GM19328 (cell line): ENCODE data around the gene CYB5R2.

Source experiments
- ATAC-seq: cut with Tn5 transposase; IDR thresholded peaks from one replicate; pipeline ENCODE4 v1.9.1; 2021; ENCODE audit warnings: mild to moderate bottlenecking, moderate library complexity; ENCODE audit not compliant: unreplicated experiment

Gene CYB5R2

DNA sequence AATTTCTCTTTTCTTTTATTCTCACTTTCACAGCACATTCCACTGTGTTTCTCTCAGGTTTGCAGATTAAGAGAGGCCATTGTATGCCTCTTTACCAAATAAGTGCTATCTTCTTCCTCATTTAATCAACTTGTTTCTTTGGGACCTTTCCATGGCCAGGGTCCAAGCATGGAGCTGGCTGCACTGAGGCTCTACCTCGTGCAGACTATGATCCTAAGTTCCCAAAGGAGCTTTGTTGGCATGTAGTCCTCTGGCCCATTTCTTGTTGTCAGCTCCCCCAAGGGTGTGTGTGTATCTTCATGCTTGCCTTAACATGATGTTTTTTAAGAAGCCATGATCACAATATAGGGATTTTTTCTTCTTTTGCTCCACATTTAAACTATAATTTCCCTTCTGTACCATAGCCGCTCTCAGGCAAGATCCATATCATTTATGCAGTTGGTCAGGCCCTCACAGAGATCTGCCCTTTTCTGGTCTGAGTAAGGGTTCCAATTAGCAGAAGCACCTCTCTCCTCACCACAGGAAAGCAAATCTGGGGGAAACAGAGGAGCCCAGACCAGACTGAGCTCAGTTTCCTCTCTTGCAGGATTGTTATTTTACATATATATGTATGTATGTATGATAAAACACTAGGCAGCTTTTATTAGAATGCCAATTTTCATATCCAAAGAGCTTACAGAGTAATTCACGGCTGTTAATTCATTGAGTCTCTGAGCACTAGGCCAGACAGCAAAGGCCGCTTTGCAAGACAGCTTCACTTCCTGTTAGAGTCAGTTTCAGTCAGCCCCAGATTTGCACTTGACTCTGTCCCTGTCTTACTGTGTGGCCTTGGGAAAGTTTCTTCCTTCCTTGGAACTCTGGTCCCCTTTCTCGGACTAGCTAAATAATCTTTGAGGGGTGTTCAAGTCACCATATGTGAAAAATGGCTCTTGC, 34.3 kb downstream of the CYB5R2 start:
- ATAC-seq = peak; percentile 68

DNA sequence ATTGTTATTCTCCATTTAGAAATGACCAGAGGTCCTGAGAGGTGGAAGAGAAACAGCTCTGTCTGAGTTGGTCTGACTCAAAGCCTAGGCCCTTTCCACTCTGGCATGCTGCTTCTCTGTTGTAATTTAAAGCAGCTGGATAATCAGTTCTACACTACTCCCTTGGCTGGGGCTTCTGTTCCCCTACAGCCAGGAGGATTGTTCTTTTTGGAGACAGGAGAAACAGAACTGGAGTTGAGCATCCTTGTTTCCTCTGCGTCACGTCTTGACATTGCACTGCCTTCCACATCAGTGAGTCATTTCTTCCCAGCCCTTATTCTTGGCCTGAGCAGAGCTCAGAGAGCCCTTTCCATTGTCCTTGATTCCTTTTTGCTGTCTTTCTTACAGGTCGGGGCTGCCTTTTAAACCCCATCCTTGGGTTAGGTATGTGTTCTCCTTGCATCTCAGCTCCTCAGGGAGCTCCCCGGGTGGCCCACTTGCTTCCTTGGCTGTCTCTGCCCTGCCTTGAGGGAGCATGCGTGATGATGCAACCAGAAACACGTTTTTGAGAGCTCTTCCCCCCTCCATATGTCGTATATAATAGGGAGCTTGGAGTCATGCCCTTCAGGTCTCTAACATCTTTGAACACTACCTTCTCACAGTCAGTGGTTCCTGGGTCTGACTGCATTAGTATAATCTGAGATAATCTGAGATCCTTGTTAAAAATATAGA, 35.7 kb downstream of the CYB5R2 start:
- no peak for ATAC-seq

- ATAC-seq = no peak
These were observed 37.0 kb downstream of the CYB5R2 start for GRCh38 chr11:7636350-7636749.

DNA sequence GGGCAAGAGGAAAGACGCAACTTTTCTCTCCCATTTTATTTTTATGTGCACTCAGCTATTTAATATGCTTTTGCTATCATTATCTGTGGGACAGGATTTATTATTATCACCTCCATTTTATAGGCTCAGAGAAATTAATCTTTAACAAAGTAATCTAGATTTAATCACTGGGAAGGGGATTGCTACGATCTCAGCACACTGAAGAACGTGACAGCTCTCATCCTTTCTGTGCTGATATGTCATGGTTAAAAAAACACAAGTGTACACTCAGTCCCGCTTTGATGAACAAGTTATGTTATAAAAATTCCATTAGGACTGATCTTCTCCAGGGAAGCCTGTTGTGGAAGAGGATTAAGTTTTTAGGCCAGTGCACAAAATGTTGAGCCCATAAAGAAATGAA, 37.6 kb downstream of the CYB5R2 start:
- ATAC-seq = no peak

- no peak for ATAC-seq
These were observed 38.2 kb downstream of the CYB5R2 start for GRCh38 chr11:7635137-7635536.

DNA sequence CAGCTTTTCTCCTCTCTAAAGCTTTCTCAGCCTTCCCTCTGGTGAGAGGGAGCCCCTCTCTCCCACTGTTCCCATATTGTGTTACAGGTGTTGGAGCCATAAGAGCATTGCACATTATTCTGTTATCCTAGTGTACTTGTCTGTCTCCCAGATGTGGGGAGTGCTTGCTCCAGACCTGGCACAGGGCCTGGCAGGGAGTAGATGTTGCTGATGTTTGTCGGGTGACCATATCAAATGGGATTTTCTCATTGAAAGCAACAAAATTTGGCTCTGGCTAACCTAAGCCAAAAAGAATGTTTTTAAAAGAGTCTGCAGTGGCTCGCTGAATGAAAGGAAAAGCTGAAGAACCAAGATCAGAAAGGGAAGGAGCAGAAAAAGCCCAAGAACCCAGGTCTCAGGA, 41.1 kb downstream of the CYB5R2 start:
- ATAC-seq = no peak

DNA sequence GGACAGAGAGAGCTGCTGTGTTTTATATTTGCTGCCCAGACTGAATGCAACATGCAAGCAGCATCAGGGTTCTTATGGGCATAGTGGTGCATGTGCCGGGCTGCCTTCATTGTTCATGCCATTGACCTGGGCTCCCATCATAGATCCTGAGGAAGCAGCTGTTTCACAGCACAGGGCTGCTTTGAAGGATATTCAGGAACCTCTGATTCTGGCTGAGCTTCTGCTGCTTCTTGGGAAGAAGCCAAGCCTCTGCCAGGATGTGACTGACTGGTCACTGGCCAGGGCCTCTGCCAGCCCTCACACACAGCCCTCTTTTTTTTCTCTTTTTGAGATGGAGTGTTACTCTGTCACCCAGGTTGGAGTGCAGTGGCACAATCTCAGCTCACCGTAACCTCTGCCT, 43.3 kb downstream of the CYB5R2 start:
- ATAC-seq = no peak

- no peak for ATAC-seq
These were observed 44.6 kb downstream of the CYB5R2 start for GRCh38 chr11:7628660-7629059.

GRCh38 chr11:7622721-7623120, 50.6 kb downstream of the CYB5R2 start:
- no peak for ATAC-seq

GRCh38 chr11:7621554-7621953, 51.7 kb downstream of the CYB5R2 start:
- ATAC-seq = no peak

- no peak for ATAC-seq
These were observed 52.2 kb downstream of the CYB5R2 start for GRCh38 chr11:7621090-7621489.

- no peak for ATAC-seq
These were observed 54.0 kb downstream of the CYB5R2 start for GRCh38 chr11:7619322-7619721.

GRCh38 chr11:7617032-7617431, 56.3 kb downstream of the CYB5R2 start:
- ATAC-seq = no peak
